ENCODE results near the gene RAMAC.
A peak's percentile ranks its signal among the peaks of the same experiment; 100 is the strongest.
"Not testable (repeated sequence)": the region's sequence is repeated elsewhere in the genome, so short reads cannot be mapped to it uniquely, and the experiment has no call there.

The RAMAC gene

DNA sequence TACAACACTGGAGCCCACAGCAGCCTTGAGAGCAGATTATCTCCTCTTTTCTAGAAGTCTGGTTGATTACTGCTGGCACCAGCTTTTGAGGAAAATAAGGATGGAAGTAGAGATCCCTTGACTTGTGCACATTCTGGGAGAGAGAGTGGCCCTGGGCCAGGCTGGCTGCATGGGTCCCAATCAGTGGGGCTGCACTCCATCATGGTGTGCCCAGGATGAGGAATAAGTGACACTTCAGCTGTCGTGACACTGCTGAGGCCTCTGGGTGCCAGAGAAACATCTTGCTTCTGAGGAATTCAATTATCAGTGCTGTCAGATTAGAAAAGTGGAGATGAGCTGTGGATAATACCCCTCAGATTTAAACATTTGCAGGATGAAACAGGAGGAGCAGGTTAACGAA is 9.1 kb downstream of the RAMAC start:
- H3K9me3 ChIP-seq (ENCODE audit: control insufficient read depth in 1 of 2, low read length in 2 of 2): no peaks in the 10 kb centered on the region
- no peak overlapping the region for H3K4me3 ChIP-seq (ENCODE audit: low read depth in 1 of 2, low read length in 2 of 2)
- no peaks in the 10 kb centered on the region for H3K36me3 ChIP-seq (ENCODE audit: control insufficient read depth in 1 of 2, insufficient read depth in 2 of 2, low read length in 2 of 2)
- no peak overlapping the region for H3K27ac ChIP-seq (ENCODE audit: low read length)
- H3K27me3 ChIP-seq (ENCODE audit: low read depth, low read length): no peaks in the 10 kb centered on the region
- peaks cover 4 to 7% of the 10 kb centered on the region in 2 donors for H3K4me1 ChIP-seq (ENCODE audit: control insufficient read depth in 1 of 2, insufficient read depth in 2 of 2, low read length in 2 of 2)

DNA sequence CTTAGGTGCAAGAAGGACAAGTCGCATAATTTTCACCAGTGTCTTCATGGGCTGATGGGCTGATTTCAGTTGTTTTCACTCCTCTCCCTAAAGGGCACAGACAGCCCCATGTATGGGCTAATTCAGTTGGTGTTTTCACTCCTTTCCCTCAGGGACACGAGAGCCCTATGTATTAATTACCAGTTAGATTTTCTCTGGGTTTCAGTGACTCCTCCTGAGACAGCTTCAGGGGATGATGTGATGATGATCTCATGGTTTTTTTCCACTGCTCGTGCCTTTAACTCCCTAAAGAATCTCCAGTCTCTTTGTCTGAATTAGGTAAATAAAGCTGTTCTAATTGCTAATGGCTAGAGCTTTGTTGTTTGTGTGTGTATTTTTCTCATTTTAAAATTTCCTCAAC is 9.9 kb downstream of the RAMAC start:
- Histone ChIP-seq H3K9me3 (ENCODE audit: control insufficient read depth in 1 of 2, low read length in 2 of 2) (no peaks in the 10 kb centered on the region), H3K36me3 (ENCODE audit: control insufficient read depth in 1 of 2, insufficient read depth in 2 of 2, low read length in 2 of 2) (no peaks in the 10 kb centered on the region), H3K4me3 (ENCODE audit: low read depth in 1 of 2, low read length in 2 of 2) (no peak overlapping the region), H3K4me1 (ENCODE audit: control insufficient read depth in 1 of 2, insufficient read depth in 2 of 2, low read length in 2 of 2) (peaks cover 5 to 8% of the 10 kb centered on the region in 2 donors), H3K27ac (ENCODE audit: low read length) (no peak overlapping the region), H3K27me3 (ENCODE audit: low read depth, low read length) (no peaks in the 10 kb centered on the region)

DNA sequence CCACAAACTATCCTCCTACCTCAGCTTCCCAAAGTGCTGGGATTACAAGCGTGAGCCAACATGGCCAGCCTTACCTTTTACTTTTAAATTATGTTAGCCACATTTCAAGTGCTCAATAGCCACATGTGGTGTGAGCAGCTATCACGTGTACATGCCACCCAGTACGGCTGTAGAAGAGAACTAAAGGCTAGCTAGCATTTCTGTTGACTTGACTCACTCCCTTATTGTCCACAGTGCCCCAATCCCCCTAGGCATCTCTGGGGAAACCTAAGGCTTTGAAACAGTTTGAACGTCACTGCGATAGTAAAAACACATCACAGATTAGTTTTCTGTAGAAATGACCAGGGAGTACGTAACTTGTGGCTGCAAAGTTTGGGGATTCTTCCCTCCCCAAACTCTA is 13.4 kb downstream of the RAMAC start:
- no peak overlapping the region for H3K4me3 ChIP-seq (ENCODE audit: low read depth in 1 of 2, low read length in 2 of 2)
- no peaks in the 10 kb centered on the region for H3K9me3 ChIP-seq (ENCODE audit: control insufficient read depth in 1 of 2, low read length in 2 of 2)
- no peaks in the 10 kb centered on the region for H3K27me3 ChIP-seq (ENCODE audit: low read depth, low read length)
- H3K36me3 ChIP-seq (ENCODE audit: control insufficient read depth in 1 of 2, insufficient read depth in 2 of 2, low read length in 2 of 2): no peaks in the 10 kb centered on the region
- H3K27ac ChIP-seq (ENCODE audit: low read length): no peak overlapping the region
- H3K4me1 ChIP-seq (ENCODE audit: control insufficient read depth in 1 of 2, insufficient read depth in 2 of 2, low read length in 2 of 2): peaks cover 5 to 8% of the 10 kb centered on the region in 2 donors

DNA sequence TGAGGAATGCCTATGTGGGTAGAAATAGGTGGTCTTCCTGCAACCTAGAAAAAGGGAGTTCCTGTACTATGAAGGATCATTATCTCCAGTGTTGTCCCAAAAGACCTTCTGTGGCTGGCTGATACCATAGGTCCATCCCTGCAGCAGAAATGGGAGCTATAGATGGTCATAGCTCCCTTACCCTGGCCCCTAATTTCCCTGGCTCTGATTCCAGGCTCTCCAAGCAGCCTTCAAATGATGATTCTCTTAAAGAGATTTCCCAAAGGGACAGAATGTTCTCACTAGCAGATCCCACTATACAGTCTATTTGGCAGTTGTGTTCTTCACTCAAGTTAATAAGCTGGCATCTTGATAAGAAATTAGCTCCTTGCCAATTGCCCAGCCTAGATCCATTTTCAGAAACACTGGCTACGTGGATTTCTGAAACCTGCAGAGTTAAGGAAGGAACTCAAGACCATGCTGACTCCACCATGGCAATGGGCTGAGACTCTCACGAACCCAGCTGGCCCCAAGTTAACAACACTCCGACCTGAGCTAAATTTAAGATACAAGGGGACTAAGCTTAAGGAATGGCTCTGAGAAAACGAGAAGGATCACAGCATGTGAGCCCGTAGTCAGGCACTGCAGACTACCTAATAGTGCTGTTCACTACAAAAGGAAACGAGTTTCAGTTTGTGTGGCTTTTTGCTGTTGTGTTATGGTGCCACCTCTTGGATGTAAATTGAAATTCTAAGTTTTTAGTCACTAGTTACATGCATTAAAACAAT is 14.1 kb downstream of the RAMAC start:
- peak overlapping the region; percentile 45 to 50 for H3K4me3 ChIP-seq (ENCODE audit: low read depth in 1 of 2, low read length in 2 of 2)
- peaks cover 5 to 8% of the 10 kb centered on the region in 2 donors for H3K4me1 ChIP-seq (ENCODE audit: control insufficient read depth in 1 of 2, insufficient read depth in 2 of 2, low read length in 2 of 2)
- H3K27ac ChIP-seq (ENCODE audit: low read length): no peak overlapping the region
- H3K36me3 ChIP-seq (ENCODE audit: control insufficient read depth in 1 of 2, insufficient read depth in 2 of 2, low read length in 2 of 2): peaks cover 4 to 5% of the 10 kb centered on the region in 2 donors
- no peaks in the 10 kb centered on the region for H3K27me3 ChIP-seq (ENCODE audit: low read depth, low read length)
- H3K9me3 ChIP-seq (ENCODE audit: control insufficient read depth in 1 of 2, low read length in 2 of 2): no peaks in the 10 kb centered on the region

- not testable (repeated sequence) for H3K4me1 ChIP-seq (ENCODE audit: control insufficient read depth in 1 of 2, insufficient read depth in 2 of 2, low read length in 2 of 2); H3K27ac ChIP-seq (ENCODE audit: low read length); H3K4me3 ChIP-seq (ENCODE audit: low read depth in 1 of 2, low read length in 2 of 2)
These were observed 14.6 kb downstream of the RAMAC start for GRCh38 chr15:83000672-83001031.

DNA sequence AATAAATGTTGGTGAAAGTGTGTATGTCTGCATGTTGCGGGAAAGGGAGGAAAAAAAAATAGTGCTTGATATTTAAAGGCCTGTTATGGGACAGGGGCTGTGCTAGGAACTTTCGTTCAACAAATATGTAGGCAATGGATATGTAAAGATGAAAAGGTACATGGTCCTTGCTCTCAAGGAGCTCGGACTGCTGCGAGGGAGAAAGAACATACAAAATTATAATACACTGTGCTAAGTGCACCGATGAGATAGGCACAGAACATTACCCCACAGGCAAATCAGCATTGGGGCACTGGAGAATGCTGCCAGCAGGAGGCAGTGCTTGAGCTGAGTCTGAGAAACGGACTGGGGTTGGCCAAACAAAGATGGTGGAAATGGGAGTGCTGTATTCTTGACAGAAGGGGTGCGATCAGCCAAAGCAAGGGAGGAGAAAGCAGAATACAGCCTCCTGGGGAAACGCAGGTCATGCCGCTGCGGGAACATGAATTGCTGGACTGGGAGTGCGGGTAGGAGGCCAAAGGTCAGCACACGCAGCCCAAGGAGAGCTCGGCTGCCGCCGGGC is 24.8 kb downstream of the RAMAC start:
- Histone ChIP-seq H3K27ac (ENCODE audit: low read length) (peak overlapping the region; percentile 84), H3K4me1 (ENCODE audit: control insufficient read depth in 1 of 2, insufficient read depth in 2 of 2, low read length in 2 of 2) (peaks cover 5 to 24% of the 10 kb centered on the region in 2 donors), H3K9me3 (ENCODE audit: control insufficient read depth in 1 of 2, low read length in 2 of 2) (no peaks in the 10 kb centered on the region), H3K27me3 (ENCODE audit: low read depth, low read length) (no peaks in the 10 kb centered on the region), H3K4me3 (ENCODE audit: low read depth in 1 of 2, low read length in 2 of 2) (peak overlapping the region; percentile 98 to 99), H3K36me3 (ENCODE audit: control insufficient read depth in 1 of 2, insufficient read depth in 2 of 2, low read length in 2 of 2) (peaks cover 4 to 19% of the 10 kb centered on the region in 2 donors)

More at GRCh38 chr15:83000672-83001031, 14.6 kb downstream of the RAMAC start:
- H3K36me3 ChIP-seq (ENCODE audit: control insufficient read depth in 1 of 2, insufficient read depth in 2 of 2, low read length in 2 of 2): peaks cover 4 to 11% of the 10 kb centered on the region in 2 donors
- not testable (repeated sequence) for H3K9me3 ChIP-seq (ENCODE audit: control insufficient read depth in 1 of 2, low read length in 2 of 2); H3K27me3 ChIP-seq (ENCODE audit: low read depth, low read length)

GRCh38 chr15:83011271-83012075 is 25.5 kb downstream of the RAMAC start, which contains the start of gene C15orf40:
Gene C15orf40 (minus strand): TSS chr15:83011639. CDS start chr15:83011607, 32 bp downstream.
- H3K4me1 ChIP-seq (ENCODE audit: control insufficient read depth in 1 of 2, insufficient read depth in 2 of 2, low read length in 2 of 2): peaks cover 5 to 24% of the 10 kb centered on the region in 2 donors
- peaks cover 4 to 17% of the 10 kb centered on the region in 2 donors for H3K36me3 ChIP-seq (ENCODE audit: control insufficient read depth in 1 of 2, insufficient read depth in 2 of 2, low read length in 2 of 2)
- no peaks in the 10 kb centered on the region for H3K27me3 ChIP-seq (ENCODE audit: low read depth, low read length)
- peak within 1 kb of the TSS; percentile 98 to 99 for H3K4me3 ChIP-seq (ENCODE audit: low read depth in 1 of 2, low read length in 2 of 2)
- H3K27ac ChIP-seq (ENCODE audit: low read length): peak within 1 kb of the TSS; percentile 84
- no peaks in the 10 kb centered on the region for H3K9me3 ChIP-seq (ENCODE audit: control insufficient read depth in 1 of 2, low read length in 2 of 2)

GRCh38 chr15:83012076-83012426 is 26.0 kb downstream of the RAMAC start:
- peaks cover 4 to 14% of the 10 kb centered on the region in 2 donors for H3K36me3 ChIP-seq (ENCODE audit: control insufficient read depth in 1 of 2, insufficient read depth in 2 of 2, low read length in 2 of 2)
- no peaks in the 10 kb centered on the region for H3K9me3 ChIP-seq (ENCODE audit: control insufficient read depth in 1 of 2, low read length in 2 of 2)
- H3K4me3 ChIP-seq (ENCODE audit: low read depth in 1 of 2, low read length in 2 of 2): peak overlapping the region; percentile 98 to 99
- no peaks in the 10 kb centered on the region for H3K27me3 ChIP-seq (ENCODE audit: low read depth, low read length)
- peaks cover 5 to 24% of the 10 kb centered on the region in 2 donors for H3K4me1 ChIP-seq (ENCODE audit: control insufficient read depth in 1 of 2, insufficient read depth in 2 of 2, low read length in 2 of 2)
- H3K27ac ChIP-seq (ENCODE audit: low read length): peak overlapping the region; percentile 84

DNA sequence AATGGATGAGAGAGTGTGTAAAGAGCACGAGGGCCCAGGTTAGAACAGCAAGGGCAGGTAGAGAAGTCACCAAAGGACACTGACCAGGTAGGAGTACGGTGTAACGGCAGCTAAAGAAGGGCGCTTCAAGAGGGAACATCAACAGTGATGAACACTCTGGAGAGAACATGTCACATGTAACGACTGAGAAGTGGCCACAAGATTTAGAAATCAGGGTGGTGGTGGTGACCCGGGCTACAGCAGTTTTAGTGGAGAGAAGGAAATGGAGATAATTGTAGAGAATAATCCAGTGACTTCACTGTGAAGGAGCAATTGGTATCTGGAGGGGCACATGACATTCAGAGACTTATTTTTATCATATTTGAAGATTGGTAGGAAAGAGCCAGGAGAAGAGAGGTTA is 26.6 kb downstream of the RAMAC start:
- peak overlapping the region in 1 of 2 donors; percentile 98 for H3K4me3 ChIP-seq (ENCODE audit: low read depth in 1 of 2, low read length in 2 of 2)
- H3K9me3 ChIP-seq (ENCODE audit: control insufficient read depth in 1 of 2, low read length in 2 of 2): no peaks in the 10 kb centered on the region
- peaks cover 8 to 14% of the 10 kb centered on the region in 2 donors for H3K36me3 ChIP-seq (ENCODE audit: control insufficient read depth in 1 of 2, insufficient read depth in 2 of 2, low read length in 2 of 2)
- no peak overlapping the region for H3K27ac ChIP-seq (ENCODE audit: low read length)
- H3K27me3 ChIP-seq (ENCODE audit: low read depth, low read length): no peaks in the 10 kb centered on the region
- H3K4me1 ChIP-seq (ENCODE audit: control insufficient read depth in 1 of 2, insufficient read depth in 2 of 2, low read length in 2 of 2): peaks cover 5 to 24% of the 10 kb centered on the region in 2 donors

- Histone ChIP-seq H3K4me3 (ENCODE audit: low read depth in 1 of 2, low read length in 2 of 2) (no peak overlapping the region), H3K36me3 (ENCODE audit: control insufficient read depth in 1 of 2, insufficient read depth in 2 of 2, low read length in 2 of 2) (peaks cover 13 to 19% of the 10 kb centered on the region in 2 donors), H3K27me3 (ENCODE audit: low read depth, low read length) (no peaks in the 10 kb centered on the region), H3K9me3 (ENCODE audit: control insufficient read depth in 1 of 2, low read length in 2 of 2) (no peaks in the 10 kb centered on the region), H3K4me1 (ENCODE audit: control insufficient read depth in 1 of 2, insufficient read depth in 2 of 2, low read length in 2 of 2) (peaks cover 5 to 24% of the 10 kb centered on the region in 2 donors), H3K27ac (ENCODE audit: low read length) (no peak overlapping the region)
These were observed 28.2 kb downstream of the RAMAC start for GRCh38 chr15:83014205-83014653.

DNA sequence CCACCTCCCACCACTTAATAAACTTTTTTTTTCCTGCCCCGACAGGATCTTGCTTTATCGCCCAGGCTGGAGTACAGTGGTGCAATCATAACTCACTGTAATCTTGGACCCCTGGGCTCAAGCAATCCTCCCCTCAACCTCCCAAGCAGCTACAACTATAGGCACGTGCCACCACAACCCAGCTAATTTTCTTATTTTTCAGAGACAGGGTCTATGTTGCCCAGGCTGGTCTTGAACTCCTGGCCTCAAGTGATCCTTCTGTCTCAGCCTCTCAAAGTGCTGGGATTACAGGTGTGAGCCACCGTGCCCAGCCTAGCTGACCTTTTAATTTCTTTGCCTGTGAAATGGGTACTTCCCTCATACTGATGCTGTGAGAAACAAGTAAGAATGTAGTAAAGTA is 29.4 kb downstream of the RAMAC start:
- no peaks in the 10 kb centered on the region for H3K27me3 ChIP-seq (ENCODE audit: low read depth, low read length)
- H3K36me3 ChIP-seq (ENCODE audit: control insufficient read depth in 1 of 2, insufficient read depth in 2 of 2, low read length in 2 of 2): peaks cover 23 to 24% of the 10 kb centered on the region in 2 donors
- H3K27ac ChIP-seq (ENCODE audit: low read length): no peak overlapping the region
- H3K9me3 ChIP-seq (ENCODE audit: control insufficient read depth in 1 of 2, low read length in 2 of 2): no peaks in the 10 kb centered on the region
- no peak overlapping the region for H3K4me3 ChIP-seq (ENCODE audit: low read depth in 1 of 2, low read length in 2 of 2)
- peaks cover 5 to 14% of the 10 kb centered on the region in 2 donors for H3K4me1 ChIP-seq (ENCODE audit: control insufficient read depth in 1 of 2, insufficient read depth in 2 of 2, low read length in 2 of 2)
